Astrocyte of the spinal cord (primary cell): ENCODE results near the gene PARP1.
"Not testable (repeated sequence)": the region's sequence is repeated elsewhere in the genome, so short reads cannot be mapped to it uniquely, and the experiment has no call there.

Experiments
- DNase-seq: peaks from one replicate; pipeline ENCODE4 v3.0.0; 2011; ENCODE audit warnings: low read depth, low spot score
- H3K4me3 ChIP-seq: 2 replicates; pipeline ENCODE4 v1.5.1; 2011; ENCODE audit warnings: low read depth, mild to moderate bottlenecking, low read length, moderate library complexity
- CTCF ChIP-seq: IDR thresholded peaks from 2 replicates; pipeline ENCODE4 v1.5.1; 2012; ENCODE audit warnings: low read depth, mild to moderate bottlenecking, low read length, inconsistent platforms
- in situ Hi-C: cut with HindIII; loops from 2 replicates; pipeline ENCODE4 v1.10.0; 2017; ENCODE audit warnings: low sequenced_read_pairs

PARP1 gene

GRCh38 chr1:226432586-226433340, 24.9 kb upstream of the PARP1 start:
- DNase-seq = no peak
- H3K4me3 ChIP-seq = no peak overlapping the region
- in situ Hi-C loops = no loop called here
- no peak for TF ChIP-seq CTCF

- H3K4me3 ChIP-seq, in situ Hi-C loops, DNase-seq: not testable (repeated sequence)
These were observed 24.0 kb upstream of the PARP1 start for GRCh38 chr1:226431898-226432297.

GRCh38 chr1:226429858-226430715, 22.2 kb upstream of the PARP1 start:
- TF ChIP-seq CTCF = no peak
- no peak overlapping the region for H3K4me3 ChIP-seq
- DNase-seq = no peak
- in situ Hi-C loops = no loop called here

GRCh38 chr1:226428791-226429461, 21.0 kb upstream of the PARP1 start:
- no peak for DNase-seq
- in situ Hi-C loops = no loop called here
- H3K4me3 ChIP-seq = no peak overlapping the region
- no peak for TF ChIP-seq CTCF

- no peak for TF ChIP-seq CTCF
- in situ Hi-C loops = no loop called here
- no peak overlapping the region for H3K4me3 ChIP-seq
- no peak for DNase-seq
These were observed 20.5 kb upstream of the PARP1 start for GRCh38 chr1:226428348-226428747.

GRCh38 chr1:226427131-226427530, 19.2 kb upstream of the PARP1 start:
- in situ Hi-C loops = no loop called here
- no peak overlapping the region for H3K4me3 ChIP-seq
- no peak for DNase-seq
- no peak for TF ChIP-seq CTCF

- in situ Hi-C loops, DNase-seq: not testable (repeated sequence)
These were observed 18.5 kb upstream of the PARP1 start for GRCh38 chr1:226426395-226426794.

More at GRCh38 chr1:226426395-226426794, 18.5 kb upstream of the PARP1 start:
- not testable (repeated sequence) for H3K4me3 ChIP-seq
